Body of pancreas (tissue), 4 donors: Measurements from ENCODE around the gene CDC42EP4.

Experiments used
- POLR2A ChIP-seq, 3 donors: fragments of 450-650 bp; IDR thresholded peaks; one replicate each; pipeline ENCODE4 v1.6.1; 2016; ENCODE audit warnings: antibody characterized with exemption in 3 of 3, mild to moderate bottlenecking in 2 of 3
- TF ChIP-seq, protein P1 (sequence below), 7 experiments: fragments of 450-650 bp in 4 of 7; fragments of 200-600 bp in 3 of 7; sonication (generic) in 3 of 7; IDR thresholded peaks; one replicate each; pipeline ENCODE4 v1.5.1; 2016 to 2019; ENCODE audit warnings: antibody characterized with exemption in 7 of 7

DNA sequence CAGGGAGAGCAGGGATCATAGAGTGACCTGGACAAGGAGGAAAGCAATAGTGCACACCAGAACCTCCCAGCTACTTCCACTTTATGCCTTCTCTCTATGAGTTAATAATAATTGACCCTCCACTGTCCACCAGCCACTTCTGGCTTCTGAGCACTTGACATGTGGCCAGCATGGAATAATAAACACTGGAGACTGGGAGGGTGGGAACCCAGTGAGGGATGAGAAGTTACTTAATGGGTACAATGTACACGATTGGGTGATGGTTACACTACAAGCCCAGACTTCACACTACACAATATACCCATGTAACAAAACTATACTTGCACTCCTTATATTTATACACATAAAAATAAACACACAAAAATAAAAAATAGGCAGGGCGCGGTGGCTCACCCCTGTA lies 11.4 kb downstream of the CDC42EP4 start:
- TF ChIP-seq POLR2A (IDR thresholded peaks at IDR 0.05): no peak
- TF ChIP-seq, protein P1, sequence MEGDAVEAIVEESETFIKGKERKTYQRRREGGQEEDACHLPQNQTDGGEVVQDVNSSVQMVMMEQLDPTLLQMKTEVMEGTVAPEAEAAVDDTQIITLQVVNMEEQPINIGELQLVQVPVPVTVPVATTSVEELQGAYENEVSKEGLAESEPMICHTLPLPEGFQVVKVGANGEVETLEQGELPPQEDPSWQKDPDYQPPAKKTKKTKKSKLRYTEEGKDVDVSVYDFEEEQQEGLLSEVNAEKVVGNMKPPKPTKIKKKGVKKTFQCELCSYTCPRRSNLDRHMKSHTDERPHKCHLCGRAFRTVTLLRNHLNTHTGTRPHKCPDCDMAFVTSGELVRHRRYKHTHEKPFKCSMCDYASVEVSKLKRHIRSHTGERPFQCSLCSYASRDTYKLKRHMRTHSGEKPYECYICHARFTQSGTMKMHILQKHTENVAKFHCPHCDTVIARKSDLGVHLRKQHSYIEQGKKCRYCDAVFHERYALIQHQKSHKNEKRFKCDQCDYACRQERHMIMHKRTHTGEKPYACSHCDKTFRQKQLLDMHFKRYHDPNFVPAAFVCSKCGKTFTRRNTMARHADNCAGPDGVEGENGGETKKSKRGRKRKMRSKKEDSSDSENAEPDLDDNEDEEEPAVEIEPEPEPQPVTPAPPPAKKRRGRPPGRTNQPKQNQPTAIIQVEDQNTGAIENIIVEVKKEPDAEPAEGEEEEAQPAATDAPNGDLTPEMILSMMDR (IDR thresholded peaks at IDR 0.05): no peak
